Stimulated activated memory B cell treated with anti-CD40 and anti-IgM and Interleukin-4, amounts not matched to agents 10 μg/mL and 1 μg/mL and 100 μg/mL, for 72 hours (primary cell): Measurements from ENCODE around the gene ARMC9.

Experiments used
- ATAC-seq: fragments of 150-1000 bp; cut with Tn5 transposase; 2 replicates; pipeline ENCODE4 v1.10.0; 2021
- H3K27ac Mint-ChIP-seq: one replicate; pipeline ENCODE4 v1.8.0; 2022; ENCODE audit warnings: mild to moderate bottlenecking, mixed read lengths
- H3K27me3 Mint-ChIP-seq: one replicate; pipeline ENCODE4 v1.8.0; 2022; ENCODE audit warnings: mixed read lengths
- H3K36me3 Mint-ChIP-seq: one replicate; pipeline ENCODE4 v1.8.0; 2022; ENCODE audit warnings: mixed read lengths
- H3K4me1 Mint-ChIP-seq: one replicate; pipeline ENCODE4 v1.8.0; 2022; ENCODE audit warnings: mixed read lengths
- H3K4me3 Mint-ChIP-seq: one replicate; pipeline ENCODE4 v1.8.0; 2022; ENCODE audit warnings: mild to moderate bottlenecking, moderate library complexity, mixed read lengths
- H3K9me3 Mint-ChIP-seq: one replicate; pipeline ENCODE4 v1.8.0; 2022; ENCODE audit warnings: mixed read lengths

ARMC9 gene

GRCh38 chr2:231315896-231316295 is 117.5 kb downstream of the ARMC9 start:
- peak overlapping the region; percentile 78 for H3K27ac Mint-ChIP-seq
- ATAC-seq: peak; percentile 67
- H3K36me3 Mint-ChIP-seq: peaks cover 35% of the 10 kb centered on the region
- H3K9me3 Mint-ChIP-seq: peaks cover 22% of the 10 kb centered on the region
- peaks cover 26% of the 10 kb centered on the region for H3K4me1 Mint-ChIP-seq
- no peaks in the 10 kb centered on the region for H3K27me3 Mint-ChIP-seq
- H3K4me3 Mint-ChIP-seq: peak overlapping the region; percentile 1

- no peak overlapping the region for H3K27ac Mint-ChIP-seq
- H3K9me3 Mint-ChIP-seq: peaks cover 22% of the 10 kb centered on the region
- H3K4me3 Mint-ChIP-seq: no peak overlapping the region
- H3K4me1 Mint-ChIP-seq: peaks cover 31% of the 10 kb centered on the region
- H3K36me3 Mint-ChIP-seq: peaks cover 35% of the 10 kb centered on the region
- H3K27me3 Mint-ChIP-seq: no peaks in the 10 kb centered on the region
- ATAC-seq: no peak
Measured at GRCh38 chr2:231317579-231317978, 119.1 kb downstream of the ARMC9 start.

- peaks cover 22% of the 10 kb centered on the region for H3K9me3 Mint-ChIP-seq
- H3K36me3 Mint-ChIP-seq: peaks cover 35% of the 10 kb centered on the region
- ATAC-seq: no peak
- peaks cover 35% of the 10 kb centered on the region for H3K4me1 Mint-ChIP-seq
- H3K4me3 Mint-ChIP-seq: no peak overlapping the region
- no peaks in the 10 kb centered on the region for H3K27me3 Mint-ChIP-seq
- no peak overlapping the region for H3K27ac Mint-ChIP-seq
Measured at GRCh38 chr2:231318436-231318835, 120.0 kb downstream of the ARMC9 start.

- H3K36me3 Mint-ChIP-seq: peaks cover 35% of the 10 kb centered on the region
- no peak for ATAC-seq
- H3K9me3 Mint-ChIP-seq: peaks cover 22% of the 10 kb centered on the region
- H3K27me3 Mint-ChIP-seq: no peaks in the 10 kb centered on the region
- H3K4me3 Mint-ChIP-seq: no peak overlapping the region
- no peak overlapping the region for H3K27ac Mint-ChIP-seq
- H3K4me1 Mint-ChIP-seq: peaks cover 35% of the 10 kb centered on the region
Measured at GRCh38 chr2:231318954-231319353, 120.5 kb downstream of the ARMC9 start.

GRCh38 chr2:231319867-231320266 is 121.4 kb downstream of the ARMC9 start:
- no peak overlapping the region for H3K4me3 Mint-ChIP-seq
- ATAC-seq: no peak

GRCh38 chr2:231321021-231321420 is 122.6 kb downstream of the ARMC9 start:
- no peak overlapping the region for H3K27ac Mint-ChIP-seq
- no peak overlapping the region for H3K4me3 Mint-ChIP-seq
- no peaks in the 10 kb centered on the region for H3K27me3 Mint-ChIP-seq
- H3K9me3 Mint-ChIP-seq: peaks cover 18% of the 10 kb centered on the region
- no peak for ATAC-seq
- peaks cover 29% of the 10 kb centered on the region for H3K4me1 Mint-ChIP-seq
- peaks cover 30% of the 10 kb centered on the region for H3K36me3 Mint-ChIP-seq

More at GRCh38 chr2:231319867-231320266, 121.4 kb downstream of the ARMC9 start:
- Mint-ChIP-seq H3K27ac (peak overlapping the region; percentile 5), H3K27me3 (no peaks in the 10 kb centered on the region), H3K4me1 (peaks cover 35% of the 10 kb centered on the region), H3K36me3 (peaks cover 30% of the 10 kb centered on the region), H3K9me3 (peaks cover 22% of the 10 kb centered on the region)

- peaks cover 28% of the 10 kb centered on the region for H3K36me3 Mint-ChIP-seq
- peaks cover 16% of the 10 kb centered on the region for H3K9me3 Mint-ChIP-seq
- H3K4me1 Mint-ChIP-seq: peaks cover 23% of the 10 kb centered on the region
- ATAC-seq: peak; percentile 79
- peak overlapping the region; percentile 70 for H3K27ac Mint-ChIP-seq
- peak overlapping the region; percentile 59 for H3K4me3 Mint-ChIP-seq
- no peaks in the 10 kb centered on the region for H3K27me3 Mint-ChIP-seq
Measured at GRCh38 chr2:231321556-231322334, 123.3 kb downstream of the ARMC9 start.

GRCh38 chr2:231323316-231323715 is 124.9 kb downstream of the ARMC9 start:
- H3K4me3 Mint-ChIP-seq: no peak overlapping the region
- H3K9me3 Mint-ChIP-seq: peaks cover 8% of the 10 kb centered on the region
- no peaks in the 10 kb centered on the region for H3K27me3 Mint-ChIP-seq
- no peak for ATAC-seq
- H3K36me3 Mint-ChIP-seq: peaks cover 13% of the 10 kb centered on the region
- H3K4me1 Mint-ChIP-seq: peaks cover 21% of the 10 kb centered on the region
- H3K27ac Mint-ChIP-seq: no peak overlapping the region

- Mint-ChIP-seq H3K4me1 (peaks cover 21% of the 10 kb centered on the region), H3K36me3 (peaks cover 18% of the 10 kb centered on the region), H3K27me3 (no peaks in the 10 kb centered on the region), H3K27ac (no peak overlapping the region), H3K4me3 (no peak overlapping the region), H3K9me3 (no peaks in the 10 kb centered on the region)
- ATAC-seq: no peak
Measured at GRCh38 chr2:231325826-231326225, 127.4 kb downstream of the ARMC9 start.

- peaks cover 24% of the 10 kb centered on the region for H3K36me3 Mint-ChIP-seq
- H3K4me3 Mint-ChIP-seq: no peak overlapping the region
- ATAC-seq: no peak
- H3K27ac Mint-ChIP-seq: no peak overlapping the region
- H3K9me3 Mint-ChIP-seq: no peaks in the 10 kb centered on the region
- peaks cover 15% of the 10 kb centered on the region for H3K4me1 Mint-ChIP-seq
- H3K27me3 Mint-ChIP-seq: no peaks in the 10 kb centered on the region
Measured at GRCh38 chr2:231326404-231326803, 128.0 kb downstream of the ARMC9 start.

GRCh38 chr2:231330311-231330710 is 131.9 kb downstream of the ARMC9 start:
- H3K27ac Mint-ChIP-seq: no peak overlapping the region
- H3K4me3 Mint-ChIP-seq: no peak overlapping the region
- peaks cover 44% of the 10 kb centered on the region for H3K36me3 Mint-ChIP-seq
- no peaks in the 10 kb centered on the region for H3K9me3 Mint-ChIP-seq
- no peaks in the 10 kb centered on the region for H3K27me3 Mint-ChIP-seq
- no peaks in the 10 kb centered on the region for H3K4me1 Mint-ChIP-seq
- ATAC-seq: no peak

- Mint-ChIP-seq H3K27me3 (no peaks in the 10 kb centered on the region), H3K36me3 (peaks cover 39% of the 10 kb centered on the region), H3K27ac (no peak overlapping the region), H3K4me3 (no peak overlapping the region), H3K9me3 (no peaks in the 10 kb centered on the region), H3K4me1 (no peaks in the 10 kb centered on the region)
- ATAC-seq: no peak
Measured at GRCh38 chr2:231331533-231331932, 133.1 kb downstream of the ARMC9 start.

- Mint-ChIP-seq H3K36me3 (peaks cover 39% of the 10 kb centered on the region), H3K27me3 (no peaks in the 10 kb centered on the region), H3K4me1 (no peaks in the 10 kb centered on the region), H3K4me3 (no peak overlapping the region), H3K27ac (no peak overlapping the region), H3K9me3 (no peaks in the 10 kb centered on the region)
- ATAC-seq: no peak
Measured at GRCh38 chr2:231332388-231332787, 134.0 kb downstream of the ARMC9 start.

- Mint-ChIP-seq H3K27ac (no peak overlapping the region), H3K27me3 (no peaks in the 10 kb centered on the region), H3K36me3 (peaks cover 39% of the 10 kb centered on the region), H3K4me3 (no peak overlapping the region), H3K4me1 (no peaks in the 10 kb centered on the region), H3K9me3 (no peaks in the 10 kb centered on the region)
- ATAC-seq: no peak
Measured at GRCh38 chr2:231332872-231333500, 134.6 kb downstream of the ARMC9 start.

GRCh38 chr2:231334179-231334930 is 135.9 kb downstream of the ARMC9 start:
- ATAC-seq: no peak
- Mint-ChIP-seq H3K36me3 (peaks cover 34% of the 10 kb centered on the region), H3K27ac (no peak overlapping the region), H3K27me3 (no peaks in the 10 kb centered on the region), H3K4me3 (no peak overlapping the region), H3K4me1 (no peaks in the 10 kb centered on the region), H3K9me3 (no peaks in the 10 kb centered on the region)
